Nucleus accumbens (tissue), 56 donors: ENCODE measurements around the gene LHX8.
A peak's percentile ranks its signal among the peaks of the same experiment; 100 is the strongest.
"Not testable (repeated sequence)": the region's sequence is repeated elsewhere in the genome, so short reads cannot be mapped to it uniquely, and the experiment has no call there.

Experiments used
- DNase-seq, 56 donors: peaks; one replicate each; lab custom pipeline; 2025; lab: John Stamatoyannopoulos, UW

The LHX8 gene

DNA sequence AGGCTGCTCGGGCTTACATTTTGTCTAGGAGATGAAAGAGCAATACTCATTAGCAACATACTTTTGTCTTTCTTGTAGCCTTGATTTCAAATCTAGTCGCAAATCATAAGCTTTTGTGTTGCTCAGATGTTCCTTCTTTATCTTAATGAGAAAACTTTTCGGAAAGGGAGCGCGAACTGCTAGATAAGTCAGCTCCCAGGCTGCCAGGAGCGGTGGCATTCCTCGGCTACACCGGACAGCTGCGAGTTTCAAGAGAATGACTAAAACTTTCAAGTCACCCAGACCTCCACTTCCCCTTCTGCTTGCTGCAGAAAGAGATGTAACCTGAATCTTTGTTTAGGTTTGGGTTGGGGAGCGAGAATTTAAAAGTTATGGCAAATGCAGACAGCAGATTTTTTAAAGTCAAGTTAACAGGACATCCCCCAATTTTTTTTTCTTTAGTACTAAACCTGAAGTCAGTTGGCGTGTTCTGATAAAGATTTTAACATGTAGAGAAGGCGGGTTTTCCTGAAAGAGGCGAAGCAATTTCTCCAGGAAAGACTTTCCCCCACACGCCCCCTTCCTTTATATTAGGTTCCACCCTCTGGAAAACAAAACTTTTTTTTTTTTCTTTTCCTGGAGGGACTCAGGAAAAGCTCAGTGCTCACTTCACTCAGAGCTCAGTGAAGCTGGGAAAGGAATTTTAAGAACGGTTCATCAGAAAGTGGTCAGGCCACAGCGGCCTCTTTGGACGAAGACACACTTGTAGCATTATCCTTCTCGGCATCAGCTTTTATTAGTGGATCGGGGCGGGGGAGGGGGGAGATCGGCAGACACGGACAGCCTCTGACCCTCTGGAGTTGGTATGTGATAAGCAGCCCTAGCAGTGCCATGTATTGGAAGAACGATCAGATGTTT lies at the start of gene LHX8:
TSS of gene LHX8 (plus strand) at position 639 of the 897 bp plus-strand sequence. CDS start 2,227 bp downstream, outside the sequence.
- DNase-seq, result no peak

- no peak for DNase-seq
These were observed 48.3 kb upstream of the LHX8 start for GRCh38 chr1:75085931-75086330.

DNA sequence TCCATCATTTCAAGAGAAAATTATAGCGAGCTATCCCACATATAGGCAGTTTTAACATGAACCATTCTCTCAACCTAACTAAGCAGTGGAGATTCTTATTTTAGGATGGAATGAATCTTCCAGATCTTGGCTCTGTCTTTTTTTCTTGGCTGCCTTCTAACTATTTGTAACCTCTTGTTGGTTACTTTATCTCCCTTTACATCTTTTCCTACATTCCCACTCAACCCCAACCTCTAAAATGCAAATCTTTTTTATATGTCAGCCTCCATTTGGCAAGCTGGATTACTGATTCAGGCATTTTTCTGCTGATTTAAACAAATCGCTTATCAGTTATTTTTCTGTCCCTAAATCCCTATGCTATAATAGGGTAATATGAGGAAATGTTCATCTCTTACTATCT lies 46.9 kb upstream of the LHX8 start:
- no peak for DNase-seq

GRCh38 chr1:75092141-75092540 lies 42.0 kb upstream of the LHX8 start:
- DNase-seq, result no peak

- peak in 2 of 56 donors; percentile 2 to 5 for DNase-seq
These were observed 36.5 kb upstream of the LHX8 start for GRCh38 chr1:75097654-75098053.

- DNase-seq, result no peak
These were observed 34.6 kb upstream of the LHX8 start for GRCh38 chr1:75099581-75099980.

DNA sequence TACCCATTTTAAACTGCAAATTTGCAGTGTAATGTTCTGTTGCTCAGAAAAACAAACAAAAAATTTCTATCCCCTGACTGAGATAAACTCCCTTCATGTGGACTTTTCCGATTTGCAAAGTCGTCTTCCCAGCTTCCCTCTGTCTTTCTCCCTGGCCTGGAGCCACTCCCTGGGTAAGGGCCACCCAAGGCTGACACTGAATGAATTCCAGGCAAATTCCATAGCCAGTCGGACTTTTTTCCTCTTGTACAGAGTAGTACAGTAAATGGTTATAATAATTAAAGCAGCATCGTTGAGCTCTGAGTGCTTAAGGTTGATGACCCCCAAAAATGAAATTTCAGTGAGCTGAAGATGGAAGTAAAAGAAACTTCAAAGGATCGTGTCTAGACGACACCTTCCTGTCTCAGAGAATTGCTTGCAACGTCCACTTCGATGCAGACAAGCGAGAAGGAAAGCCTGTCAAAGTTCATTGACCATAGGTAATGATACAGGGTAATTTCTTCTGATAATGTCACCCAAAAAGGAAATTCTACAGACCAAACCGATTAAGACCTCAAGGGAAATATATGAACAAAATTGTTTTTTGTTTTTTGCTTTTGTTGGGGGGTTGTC lies 33.6 kb upstream of the LHX8 start:
- no peak for DNase-seq

DNA sequence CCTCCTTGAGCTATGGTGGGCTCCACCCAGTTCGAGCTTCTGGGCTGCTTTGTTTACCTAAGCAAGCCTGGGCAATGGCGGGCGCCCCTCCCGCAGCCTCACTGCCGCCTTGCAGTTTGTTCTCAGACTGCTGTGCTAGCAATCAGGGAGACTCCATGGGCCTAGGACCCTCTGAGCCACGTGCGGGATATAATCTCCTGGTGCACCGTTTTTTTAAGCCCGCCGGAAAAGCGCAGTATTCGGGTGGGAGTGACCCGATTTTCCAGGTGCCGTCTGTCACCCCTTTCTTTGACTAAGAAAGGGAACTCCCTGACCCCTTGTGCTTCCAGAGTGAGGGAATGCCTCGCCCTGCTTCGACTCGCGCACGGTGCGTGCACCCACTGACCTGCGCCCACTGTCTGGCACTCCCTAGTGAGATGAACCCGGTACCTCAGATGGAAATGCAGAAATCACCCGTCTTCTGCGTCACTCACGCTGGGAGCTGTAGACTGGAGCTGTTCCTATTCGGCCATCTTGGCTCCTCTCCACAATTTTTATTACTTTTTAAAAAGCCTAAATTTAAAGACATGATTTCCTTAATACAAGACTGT lies 21.7 kb upstream of the LHX8 start:
- not testable (repeated sequence) for DNase-seq

GRCh38 chr1:75115654-75116053 lies 18.5 kb upstream of the LHX8 start:
- DNase-seq, result no peak

DNA sequence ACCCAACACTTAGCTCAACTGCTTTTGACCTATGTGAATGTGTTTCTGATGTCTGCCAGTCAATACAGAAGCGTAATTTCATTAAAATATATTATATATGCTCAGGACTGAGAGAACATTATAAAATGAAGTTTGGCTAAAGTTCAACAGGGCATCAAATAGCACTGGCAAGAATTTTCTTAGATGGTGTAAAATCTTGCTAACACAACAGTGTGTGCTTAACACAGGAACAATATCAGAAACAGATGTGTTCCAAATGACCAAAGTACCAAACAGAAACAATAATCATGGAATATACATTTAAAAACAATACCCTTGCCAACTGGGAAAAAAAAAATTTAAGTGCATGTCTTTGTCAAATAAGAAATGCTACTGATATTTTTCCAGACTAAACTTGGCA lies 10.4 kb upstream of the LHX8 start:
- no peak for DNase-seq

DNA sequence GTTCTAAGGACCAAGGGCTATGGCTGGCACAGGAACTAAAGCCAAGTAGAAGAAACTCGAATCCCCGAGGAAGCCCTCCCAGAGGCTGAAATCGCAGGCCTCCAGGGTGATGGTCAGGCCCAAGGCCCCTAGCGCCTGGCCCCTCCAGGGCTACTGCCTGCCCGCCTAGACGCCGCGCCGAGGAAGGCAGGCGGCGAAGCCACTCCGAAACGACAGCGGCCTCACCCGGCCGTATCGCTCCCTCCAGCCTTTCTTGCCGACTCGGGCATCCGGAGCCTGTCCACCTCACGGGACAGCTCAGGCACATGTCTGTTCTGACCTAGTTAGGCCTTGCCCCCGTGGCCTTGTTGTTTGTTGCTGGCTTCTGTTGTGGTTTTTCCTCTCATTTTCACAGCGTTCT lies 9.7 kb upstream of the LHX8 start:
- DNase-seq, result no peak

- DNase-seq, result no peak
These were observed 8.9 kb upstream of the LHX8 start for GRCh38 chr1:75125161-75125726.

- DNase-seq, result no peak
These were observed 7.5 kb upstream of the LHX8 start for GRCh38 chr1:75126611-75127101.

GRCh38 chr1:75127916-75128717 lies 6.1 kb upstream of the LHX8 start:
- DNase-seq, result no peak

GRCh38 chr1:75129660-75129982 lies 4.6 kb upstream of the LHX8 start:
- no peak for DNase-seq

GRCh38 chr1:75129983-75130789 lies 4.0 kb upstream of the LHX8 start:
- DNase-seq, result no peak

DNA sequence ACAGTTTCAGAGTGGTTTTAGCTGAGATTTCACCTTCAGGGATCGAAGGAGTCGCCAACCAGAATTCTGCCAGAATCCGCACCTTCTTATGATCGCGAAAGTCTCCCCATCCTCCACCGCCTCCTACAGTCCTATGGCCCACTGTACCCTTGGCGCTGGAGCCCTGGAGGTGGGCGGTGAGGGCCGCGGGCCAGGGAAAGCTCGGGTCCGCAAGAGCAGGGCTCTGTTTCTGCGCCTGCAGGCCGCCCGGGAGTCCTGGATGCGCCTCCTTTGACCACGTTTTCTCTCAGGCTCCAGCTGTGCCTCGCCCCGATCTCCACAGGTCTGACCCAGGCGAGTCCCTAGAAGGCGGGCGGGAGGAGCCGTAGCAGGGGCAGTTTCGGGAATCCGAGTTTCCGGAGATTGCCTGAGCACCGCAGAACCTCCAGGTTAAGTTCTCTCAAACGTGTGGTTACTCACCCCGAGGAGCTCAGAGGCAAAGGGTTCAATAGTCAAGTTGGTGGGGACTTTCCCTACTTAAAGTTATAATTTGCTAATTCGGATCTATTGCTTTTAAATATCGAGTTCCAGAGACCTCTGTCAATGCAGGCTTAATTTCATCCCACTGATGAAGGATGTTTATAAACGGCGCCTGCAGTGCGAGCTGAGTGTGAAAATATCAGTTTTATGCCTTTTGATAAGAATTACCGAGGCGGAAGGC lies 3.2 kb upstream of the LHX8 start:
- no peak for DNase-seq

- no peak for DNase-seq
These were observed 2.5 kb upstream of the LHX8 start for GRCh38 chr1:75131565-75132241.
